Measurements from ENCODE around the gene CYTH1.
A peak's percentile ranks its signal among the peaks of the same experiment; 100 is the strongest.
"Not testable (repeated sequence)": the region's sequence is repeated elsewhere in the genome, so short reads cannot be mapped to it uniquely, and the experiment has no call there.

CYTH1 gene

GRCh38 chr17:78789149-78789662 is 7.1 kb upstream of the CYTH1 start:
- no peak for DNase-seq (ENCODE audit: low read depth in 1 of 2, low spot score in 1 of 2)

GRCh38 chr17:78788451-78788850 is 6.4 kb upstream of the CYTH1 start:
- DNase-seq (ENCODE audit: low read depth in 1 of 2, low spot score in 1 of 2), result no peak

- DNase-seq (ENCODE audit: low read depth in 1 of 2, low spot score in 1 of 2), result no peak
Observed at GRCh38 chr17:78787444-78787843, 5.4 kb upstream of the CYTH1 start.

GRCh38 chr17:78785663-78786057 is 3.6 kb upstream of the CYTH1 start:
- DNase-seq (ENCODE audit: low read depth in 1 of 2, low spot score in 1 of 2), result no peak

GRCh38 chr17:78785011-78785662 is 3.1 kb upstream of the CYTH1 start:
- no peak for DNase-seq (ENCODE audit: low read depth in 1 of 2, low spot score in 1 of 2)

GRCh38 chr17:78784352-78784751 is 2.3 kb upstream of the CYTH1 start:
- no peak for DNase-seq (ENCODE audit: low read depth in 1 of 2, low spot score in 1 of 2)

- DNase-seq (ENCODE audit: low read depth in 1 of 2, low spot score in 1 of 2), result no peak
Observed at GRCh38 chr17:78783711-78784324, 1.7 kb upstream of the CYTH1 start.

GRCh38 chr17:78781104-78781892 is 775 bp downstream of the CYTH1 start:
- no peak for DNase-seq (ENCODE audit: low read depth in 1 of 2, low spot score in 1 of 2)

- no peak for DNase-seq (ENCODE audit: low read depth in 1 of 2, low spot score in 1 of 2)
Observed at GRCh38 chr17:78780335-78780734, 1.7 kb downstream of the CYTH1 start.

GRCh38 chr17:78779850-78780249 is 2.2 kb downstream of the CYTH1 start:
- peak in 1 of 2 donors; percentile 47 for DNase-seq (ENCODE audit: low read depth in 1 of 2, low spot score in 1 of 2)

GRCh38 chr17:78779286-78779651 is 2.8 kb downstream of the CYTH1 start:
- DNase-seq (ENCODE audit: low read depth in 1 of 2, low spot score in 1 of 2), result not testable (repeated sequence)

GRCh38 chr17:78777881-78778280 is 4.2 kb downstream of the CYTH1 start:
- no peak for DNase-seq (ENCODE audit: low read depth in 1 of 2, low spot score in 1 of 2)

GRCh38 chr17:78774956-78775571 is 7.0 kb downstream of the CYTH1 start:
- DNase-seq (ENCODE audit: low read depth in 1 of 2, low spot score in 1 of 2), result peak in 1 of 2 donors; percentile 56

- no peak for DNase-seq (ENCODE audit: low read depth in 1 of 2, low spot score in 1 of 2)
Observed at GRCh38 chr17:78774453-78774852, 7.6 kb downstream of the CYTH1 start.

- no peak for DNase-seq (ENCODE audit: low read depth in 1 of 2, low spot score in 1 of 2)
Observed at GRCh38 chr17:78771758-78772382, 10.2 kb downstream of the CYTH1 start.

GRCh38 chr17:78769196-78769773 is 12.8 kb downstream of the CYTH1 start:
- DNase-seq (ENCODE audit: low read depth in 1 of 2, low spot score in 1 of 2), result no peak

GRCh38 chr17:78767806-78768205 is 14.3 kb downstream of the CYTH1 start:
- no peak for DNase-seq (ENCODE audit: low read depth in 1 of 2, low spot score in 1 of 2)

- DNase-seq (ENCODE audit: low read depth in 1 of 2, low spot score in 1 of 2), result no peak
Observed at GRCh38 chr17:78766743-78767294, 15.3 kb downstream of the CYTH1 start.

GRCh38 chr17:78766225-78766624 is 15.8 kb downstream of the CYTH1 start:
- DNase-seq (ENCODE audit: low read depth in 1 of 2, low spot score in 1 of 2), result no peak

GRCh38 chr17:78765821-78766220 is 16.3 kb downstream of the CYTH1 start:
- DNase-seq (ENCODE audit: low read depth in 1 of 2, low spot score in 1 of 2), result no peak

- no peak for DNase-seq (ENCODE audit: low read depth in 1 of 2, low spot score in 1 of 2)
Observed at GRCh38 chr17:78764871-78765270, 17.2 kb downstream of the CYTH1 start.

Measured in activated CD4-positive, alpha-beta T cell treated with anti-CD3 and anti-CD28 coated beads, Interleukin-2, amount 50 U/mL, for 24 hours (primary cell).